CD14-positive monocyte (primary cell): ENCODE measurements around the gene UTP11. TPM values are rescaled to one million over a fixed set of nuclear protein-coding genes. Genes with fewer than 3 reads are reported as not detected.

ENCODE experiments used
- DNase-seq, 3 donors: peaks; one replicate each; pipeline ENCODE4 v3.0.0-alpha.2; 2011 to 2022
- H2AFZ ChIP-seq: 2 replicates; pipeline ENCODE4 v1.6.0; 2012; ENCODE audit warnings: mild to moderate bottlenecking, low read depth, low read length, inconsistent platforms; ENCODE audit not compliant: insufficient read depth, poor library complexity, severe bottlenecking
- H3K27ac ChIP-seq, 2 donors: 1 replicate in 1 of 2; 2 replicates in 1 of 2; pipeline ENCODE4 v1.5.1; 2012 to 2013; ENCODE audit warnings: low read length in 2 of 2, control low read depth in 1 of 2, inconsistent platforms in 1 of 2, low read depth in 1 of 2, mild to moderate bottlenecking in 1 of 2
- H3K27me3 ChIP-seq, 2 donors: one replicate each; pipeline versions ENCODE4 v1.6.0 to v1.6.1; 2011 to 2013; ENCODE audit warnings: low read length in 2 of 2; ENCODE audit not compliant: control insufficient read depth in 2 of 2, insufficient read depth in 2 of 2
- H3K36me3 ChIP-seq, 2 donors: replicated peaks in 1 of 2; 1 replicate in 1 of 2; 2 replicates in 1 of 2; pipeline versions ENCODE4 v1.5.1 to v1.6.1; 2012 to 2013; ENCODE audit warnings: low read length in 2 of 2, control low read depth in 1 of 2, inconsistent platforms in 1 of 2, mild to moderate bottlenecking in 1 of 2; ENCODE audit not compliant: insufficient read depth in 2 of 2, control insufficient read depth in 1 of 2
- H3K4me1 ChIP-seq, 2 donors: 1 replicate in 1 of 2; 2 replicates in 1 of 2; pipeline versions ENCODE4 v1.5.1 to v1.6.1; 2012 to 2013; ENCODE audit warnings: low read length in 2 of 2, control low read depth in 1 of 2, inconsistent platforms in 1 of 2, mild to moderate bottlenecking in 1 of 2, moderate library complexity in 1 of 2; ENCODE audit not compliant: insufficient read depth in 2 of 2, control insufficient read depth in 1 of 2
- H3K4me2 ChIP-seq: replicated peaks from 2 replicates; pipeline ENCODE3; 2012; ENCODE audit warnings: low read length, moderate library complexity, mild to moderate bottlenecking; ENCODE audit not compliant: poor library complexity, severe bottlenecking; ENCODE audit errors: extremely low read depth
- H3K4me3 ChIP-seq, 3 experiments: fragments of 200-600 bp in 1 of 3; sonication (generic) in 1 of 3; replicated peaks in 1 of 3; 1 replicate in 2 of 3; 2 replicates in 1 of 3; pipeline ENCODE4 v1.5.1; 2011 to 2013; ENCODE audit warnings: low read length in 3 of 3, mild to moderate bottlenecking in 3 of 3, control low read depth in 2 of 3, low read depth in 2 of 3, inconsistent platforms in 1 of 3, moderate library complexity in 1 of 3
- H3K79me2 ChIP-seq: 2 replicates; pipeline ENCODE4 v1.6.0; 2012; ENCODE audit warnings: mild to moderate bottlenecking, control low read depth, inconsistent platforms, low read length, moderate library complexity; ENCODE audit not compliant: insufficient read depth
- H3K9ac ChIP-seq: 2 replicates; pipeline ENCODE4 v1.6.0; 2017; ENCODE audit warnings: low read length, mild to moderate bottlenecking; ENCODE audit not compliant: insufficient read depth, poor library complexity, severe bottlenecking
- H3K9me3 ChIP-seq, 2 donors: replicated peaks in 1 of 2; 1 replicate in 1 of 2; 2 replicates in 1 of 2; pipeline versions ENCODE4 v1.5.1 to v1.6.1; 2012 to 2013; ENCODE audit warnings: low read length in 2 of 2, control low read depth in 1 of 2; ENCODE audit not compliant: control insufficient read depth in 1 of 2, insufficient read depth in 1 of 2
- H4K20me1 ChIP-seq: 2 replicates; pipeline ENCODE4 v1.6.0; 2012; ENCODE audit warnings: mild to moderate bottlenecking, low read length, control low read depth, moderate library complexity; ENCODE audit not compliant: insufficient read depth
- H3K27ac Mint-ChIP-seq, 7 donors: one replicate each; pipeline ENCODE4 v1.8.0; 2020; ENCODE audit warnings: mild to moderate bottlenecking in 7 of 7, mixed read lengths in 7 of 7, moderate library complexity in 6 of 7, inconsistent platforms in 2 of 7
- H3K27me3 Mint-ChIP-seq, 3 donors: one replicate each; pipeline ENCODE4 v1.8.0; 2021 to 2022; ENCODE audit warnings: low read depth in 3 of 3, mild to moderate bottlenecking in 3 of 3, mixed read lengths in 3 of 3, moderate library complexity in 3 of 3, inconsistent platforms in 1 of 3
- H3K36me3 Mint-ChIP-seq, 2 donors: one replicate each; pipeline ENCODE4 v1.8.0; 2020; ENCODE audit warnings: mixed read lengths in 2 of 2, inconsistent platforms in 1 of 2, mild to moderate bottlenecking in 1 of 2
- H3K4me1 Mint-ChIP-seq: one replicate; pipeline ENCODE4 v1.8.0; 2020; ENCODE audit warnings: mild to moderate bottlenecking, mixed read lengths
- H3K4me3 Mint-ChIP-seq, 2 donors: one replicate each; pipeline ENCODE4 v1.8.0; 2020; ENCODE audit warnings: mild to moderate bottlenecking in 2 of 2, mixed read lengths in 2 of 2, moderate library complexity in 1 of 2
- H3K9me3 Mint-ChIP-seq, 7 donors: one replicate each; pipeline ENCODE4 v1.8.0; 2020 to 2022; ENCODE audit warnings: mixed read lengths in 7 of 7, mild to moderate bottlenecking in 6 of 7, moderate library complexity in 6 of 7, inconsistent platforms in 2 of 7
- CTCF ChIP-seq: fragments of 200-600 bp; IDR thresholded peaks from one replicate; pipeline ENCODE4 v1.8.0; 2022; ENCODE audit warnings: antibody characterized with exemption, mild to moderate bottlenecking
- WGBS: methylation state at CpG from one replicate; pipeline ENCODE4 v1.1.5; 2013; ENCODE audit warnings: missing lambda C conversion rate; ENCODE audit not compliant: insufficient coverage; 5-methylcytosine and 5-hydroxymethylcytosine counted together
- intact Hi-C, 2 donors: fragments of 100-400 bp; cut with micrococcal nuclease; formaldehyde crosslinking; loops; one replicate each; pipeline versions ENCODE4 v1.15.0 to v1.15.1; 2023
- polyA plus RNA-seq, 3 donors: library from polyadenylated mRNA; depleted of rRNA in 1 of 3; unstranded in 2 of 3; stranded (reverse) in 1 of 3; fragments of 300-500 nt in 2 of 3; fragments of >200 nt in 1 of 3; fragmentation: Illumina TruSeq in 2 of 3; gene quantifications; 1 replicate in 2 of 3; 2 replicates in 1 of 3; pipeline ENCODE4 v1.2.3, GENCODE V29; 2012 to 2021

UTP11 gene
- polyA plus RNA-seq, 3 donors, result 10.9 to 26.0 (median 20.5) TPM

DNA sequence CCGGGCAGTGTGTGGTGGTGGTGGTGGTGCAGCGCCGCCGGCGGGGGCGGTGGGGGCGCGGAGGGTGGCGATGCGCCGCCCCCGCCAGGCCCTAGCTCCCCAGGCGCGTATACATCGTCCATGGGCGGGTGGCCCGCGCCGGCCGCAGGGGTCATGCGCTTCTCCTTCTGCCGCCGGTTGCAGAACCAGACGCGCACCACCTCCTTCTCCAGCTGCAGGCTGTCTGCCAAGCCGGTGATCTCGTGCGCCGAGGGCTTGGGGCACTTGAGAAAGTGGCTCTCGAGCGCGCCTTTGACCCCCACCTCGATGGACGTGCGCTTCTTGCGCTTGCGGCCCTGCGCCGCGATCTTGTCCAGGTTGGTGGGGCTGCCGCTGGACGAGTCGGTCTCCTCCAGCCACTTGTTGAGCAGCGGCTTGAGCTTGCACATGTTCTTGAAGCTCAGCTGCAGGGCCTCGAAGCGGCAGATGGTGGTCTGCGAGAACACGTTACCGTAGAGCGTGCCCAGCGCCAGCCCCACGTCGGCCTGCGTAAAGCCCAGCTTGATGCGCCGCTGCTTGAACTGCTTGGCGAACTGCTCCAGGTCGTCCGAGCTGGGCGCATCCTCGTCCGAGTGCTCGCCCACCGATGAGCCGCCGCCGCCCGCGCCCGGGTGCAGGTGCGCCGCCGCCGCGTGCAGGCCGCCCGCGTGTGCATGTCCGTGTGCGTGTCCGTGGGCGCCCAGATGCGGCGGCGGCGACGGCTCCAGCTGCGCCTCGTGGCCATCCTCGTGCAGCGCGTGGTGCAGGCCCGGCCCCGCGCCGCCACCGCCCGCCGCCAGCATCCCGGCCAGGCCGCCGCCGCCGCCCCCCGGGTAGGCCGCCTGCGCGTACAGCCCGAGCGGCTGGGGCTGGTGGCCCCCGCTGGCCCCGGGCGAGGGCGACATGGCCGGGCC is 33.1 kb downstream of the UTP11 start:
- Histone ChIP-seq H3K27ac (no peak overlapping the region), H3K4me2 (peak overlapping the region; percentile 83), H4K20me1 (no peaks in the 10 kb centered on the region), H3K4me3 (no peak overlapping the region), H3K4me1 (peaks cover 9 to 22% of the 10 kb centered on the region in 2 donors), H3K27me3 (peaks cover 43 to 83% of the 10 kb centered on the region in 2 donors), H2AFZ (no peak overlapping the region), H3K36me3 (no peaks in the 10 kb centered on the region), H3K9ac (no peak overlapping the region), H3K9me3 (no peaks in the 10 kb centered on the region), H3K79me2 (no peaks in the 10 kb centered on the region)
- peaks cover 12% of the 10 kb centered on the region for H3K4me1 Mint-ChIP-seq
- H3K27me3 Mint-ChIP-seq, result peaks cover 62 to 84% (median 68%) of the 10 kb centered on the region in 3 donors
- no peak for TF ChIP-seq CTCF
- peak overlapping the region; percentile 20 to 71 for H3K4me3 Mint-ChIP-seq
- peaks cover 0 to 3% of the 10 kb centered on the region in 2 donors for H3K36me3 Mint-ChIP-seq
- WGBS, result 5% methylated on average over 115 of the region's 115 CpGs
- DNase-seq, result no peak
- intact Hi-C loops, result loop anchor here in 1 of 2 donors (10.0 kb wide), 1 partner anchor 789 kb away; no protein-coding TSS in a partner anchor
- peaks cover 0 to 21% (median 4%) of the 10 kb centered on the region in 7 donors for H3K9me3 Mint-ChIP-seq
- H3K27ac Mint-ChIP-seq, result no peak overlapping the region

- WGBS, result under 1% methylated on average over 89 of the region's 92 CpGs
- peak in 2 of 3 donors; percentile 26 to 27 for DNase-seq
- Histone ChIP-seq H3K4me2 (peak within 1 kb of the TSS; percentile 83), H3K4me1 (peaks cover 9 to 22% of the 10 kb centered on the region in 2 donors), H3K9me3 (no peaks in the 10 kb centered on the region), H3K4me3 (peak within 1 kb of the TSS in 2 of 3 experiments; percentile 42 to 70), H3K9ac (no peak within 1 kb of the TSS), H3K27ac (no peak within 1 kb of the TSS), H3K27me3 (peaks cover 43 to 76% of the 10 kb centered on the region in 2 donors), H3K36me3 (no peaks in the 10 kb centered on the region), H2AFZ (peak within 1 kb of the TSS; percentile 59), H3K79me2 (no peaks in the 10 kb centered on the region), H4K20me1 (no peaks in the 10 kb centered on the region)
- no peak for TF ChIP-seq CTCF
- intact Hi-C loops, result loop anchor here in 1 of 2 donors (10.0 kb wide), 1 partner anchor 788 kb away; no protein-coding TSS in a partner anchor
- Mint-ChIP-seq H3K27ac (no peak within 1 kb of the TSS), H3K9me3 (peaks cover 0 to 21% (median 4%) of the 10 kb centered on the region in 7 donors), H3K36me3 (peaks cover 0 to 3% of the 10 kb centered on the region in 2 donors), H3K4me1 (peaks cover 12% of the 10 kb centered on the region), H3K4me3 (peak within 1 kb of the TSS; percentile 72 to 89), H3K27me3 (peaks cover 64 to 82% (median 65%) of the 10 kb centered on the region in 3 donors)
Measured at GRCh38 chr1:38046333-38046883, 33.9 kb downstream of the UTP11 start, which contains the start of gene POU3F1. Gene POU3F1 (minus strand): TSS chr1:38046793. CDS start chr1:38046743, 50 bp downstream.
